ENCODE measurements around the gene CDADC1.

Gene CDADC1

DNA sequence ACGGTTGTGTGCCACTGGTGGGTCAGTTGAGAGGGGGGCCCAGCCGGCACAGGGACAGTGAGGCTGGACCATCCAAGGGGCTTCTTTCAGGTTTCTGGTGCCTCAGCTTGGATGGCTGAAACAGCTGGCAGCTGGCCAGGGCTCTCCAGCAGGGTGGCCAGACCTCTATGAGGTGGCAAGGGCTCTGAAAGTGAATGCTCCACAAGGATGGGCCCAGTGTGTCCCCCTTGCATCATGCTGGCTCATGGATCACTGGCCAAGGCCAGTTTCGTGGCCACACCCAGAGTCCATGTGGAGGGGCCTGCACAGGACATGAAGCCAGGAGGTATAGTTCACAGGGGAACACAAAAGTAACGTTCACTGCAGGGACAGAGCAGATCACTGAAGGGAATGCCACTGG is 49.6 kb downstream of the CDADC1 start:
- DNase-seq = no peak

DNA sequence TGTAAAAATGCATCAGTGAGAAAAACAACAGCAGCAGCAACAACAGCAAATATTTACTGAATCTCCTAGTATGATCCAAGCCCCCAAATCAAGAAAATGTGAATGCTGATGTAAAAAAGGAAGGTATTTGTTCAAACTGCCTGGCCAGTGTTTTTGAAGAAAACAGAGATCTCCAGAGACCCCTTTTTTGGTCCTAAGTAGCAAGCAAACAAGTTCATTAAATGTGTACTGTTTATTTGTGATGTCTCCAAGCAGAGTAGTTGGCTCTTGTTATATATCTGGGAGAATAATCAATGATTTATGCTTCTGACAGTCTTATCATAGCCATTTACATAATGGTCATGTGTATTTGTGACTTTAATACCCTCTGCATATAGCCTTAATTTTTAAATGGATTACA is 50.7 kb downstream of the CDADC1 start:
- DNase-seq = no peak

DNA sequence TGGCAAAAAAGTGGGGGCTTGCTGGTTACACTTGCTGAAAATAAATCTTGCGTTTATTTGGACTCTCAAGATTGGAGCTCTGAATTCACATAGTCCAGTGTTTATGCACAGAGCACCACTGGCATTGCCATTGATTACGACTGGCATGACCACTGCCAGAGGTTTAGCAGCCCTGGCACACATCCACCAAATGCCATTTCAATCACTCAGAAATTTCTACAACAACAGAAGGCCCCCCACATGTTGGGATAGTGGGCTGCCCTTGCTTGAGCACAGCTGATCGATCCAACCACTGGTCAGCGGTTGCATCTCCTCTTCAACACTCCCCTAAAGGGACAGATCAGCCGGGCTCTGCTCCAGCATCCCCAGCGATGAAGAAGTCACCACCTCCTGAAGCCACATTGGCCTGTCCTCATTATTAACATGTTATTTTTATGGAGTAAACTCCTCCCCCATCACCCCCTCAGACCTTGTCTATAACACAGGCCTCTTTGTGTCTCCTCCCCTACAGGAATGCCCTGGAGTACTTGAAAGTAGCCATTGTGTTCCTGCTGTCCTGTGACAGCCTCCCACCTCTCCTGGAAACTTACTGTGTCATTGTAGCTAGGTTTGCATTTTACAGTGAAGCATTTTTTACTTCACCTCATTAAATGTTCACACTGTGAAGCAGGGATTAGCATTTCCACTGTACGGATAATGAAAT is 51.3 kb downstream of the CDADC1 start:
- no peak for DNase-seq

DNA sequence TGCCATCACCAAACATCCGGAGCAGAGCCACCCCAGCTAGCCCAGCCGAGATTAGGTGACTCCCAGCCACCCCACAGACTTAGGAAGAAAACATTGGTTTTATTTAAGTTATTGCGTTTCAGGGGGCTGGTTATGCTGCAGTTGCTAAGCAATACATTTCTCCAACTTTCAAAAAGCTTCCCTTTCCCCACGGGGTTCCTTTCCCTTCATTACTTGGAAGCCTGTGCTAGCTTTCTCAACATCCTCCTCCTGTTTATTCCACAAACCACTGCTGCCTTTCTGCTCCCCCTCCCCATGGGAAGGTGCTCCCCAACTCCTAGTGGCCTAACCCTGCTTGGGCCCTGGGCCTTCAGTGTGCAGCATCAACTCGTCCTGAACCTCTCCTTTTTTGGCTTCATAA is 52.6 kb downstream of the CDADC1 start:
- no peak for DNase-seq

DNA sequence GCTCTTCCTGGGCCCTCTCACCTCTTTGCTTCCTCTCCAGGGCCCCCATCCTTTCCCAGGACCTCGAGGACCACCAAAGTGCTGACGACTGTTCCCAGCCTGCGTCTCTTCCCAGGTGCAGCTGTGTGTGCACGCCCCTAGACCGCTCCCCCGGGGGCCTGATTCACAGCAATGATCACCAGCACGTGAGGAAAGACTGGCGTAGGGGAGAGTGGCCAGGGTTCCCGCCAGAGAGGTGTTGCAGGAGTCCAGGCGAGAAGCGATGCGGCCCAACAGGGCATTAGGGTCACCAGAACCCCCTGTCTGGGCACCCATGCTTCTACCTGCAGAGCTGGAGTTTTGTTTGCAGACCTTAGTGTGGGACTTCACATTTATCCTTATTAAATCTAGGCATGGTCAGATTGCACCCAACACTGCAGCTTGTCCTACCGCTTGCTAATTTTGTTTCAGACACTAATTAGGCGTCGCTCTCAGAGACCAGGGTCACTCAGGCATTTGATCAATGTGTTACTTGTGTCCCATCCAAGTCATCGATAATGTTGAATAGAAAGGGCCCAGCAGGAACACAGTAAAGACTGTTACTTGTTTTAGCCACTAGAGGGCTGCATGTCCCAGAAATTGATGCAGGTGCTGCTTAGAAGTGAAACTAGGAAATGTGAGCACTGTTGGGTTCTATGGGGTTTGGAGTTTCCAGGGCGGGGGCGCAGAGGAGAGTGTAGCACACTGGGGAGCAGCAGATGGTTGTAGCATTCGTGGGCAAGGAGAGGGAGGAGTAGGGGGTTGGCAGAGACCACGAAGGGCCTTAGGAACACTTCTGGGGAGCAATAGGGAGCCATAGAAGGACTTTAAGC is 53.2 kb downstream of the CDADC1 start:
- DNase-seq = peak; percentile 18

DNA sequence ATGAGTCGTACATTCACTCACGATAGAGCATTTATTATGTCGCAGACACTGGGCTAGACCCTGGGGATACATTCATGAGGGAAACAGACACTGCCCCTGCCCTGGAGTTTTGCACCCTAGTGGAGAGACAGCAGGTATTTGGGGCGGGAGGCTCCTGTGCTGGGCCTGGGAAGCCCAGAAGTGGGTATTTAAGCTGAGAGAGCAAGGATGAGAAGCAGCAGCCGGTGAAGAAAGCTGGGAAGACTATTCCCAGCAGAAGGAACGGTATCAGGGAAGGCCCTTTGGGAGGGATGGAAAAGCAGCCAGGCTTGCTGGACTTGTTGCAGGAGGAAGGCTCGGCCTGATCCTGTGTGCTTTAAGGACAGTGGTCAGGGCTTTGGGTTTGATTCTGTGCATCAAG is 54.5 kb downstream of the CDADC1 start:
- no peak for DNase-seq

DNA sequence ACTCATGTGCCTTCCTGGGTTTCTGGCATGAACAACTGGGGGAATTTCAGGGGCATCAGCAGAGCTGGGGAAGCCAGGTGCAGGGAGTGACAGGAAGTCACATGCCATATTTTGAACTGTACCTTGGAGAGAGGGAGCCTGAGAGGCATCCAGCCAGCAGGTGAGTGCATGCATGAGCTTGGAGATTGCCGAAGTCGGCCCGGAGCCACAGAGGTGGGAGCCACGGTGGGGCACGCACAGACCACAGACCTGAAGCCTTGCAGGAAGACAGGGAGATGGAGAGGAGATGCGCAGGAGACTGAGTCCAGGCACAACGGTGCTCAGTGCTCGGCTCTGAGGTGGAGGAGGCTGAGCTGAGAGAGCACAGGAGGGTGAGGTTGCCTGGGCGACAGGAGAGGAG is 55.1 kb downstream of the CDADC1 start:
- DNase-seq = no peak

DNA sequence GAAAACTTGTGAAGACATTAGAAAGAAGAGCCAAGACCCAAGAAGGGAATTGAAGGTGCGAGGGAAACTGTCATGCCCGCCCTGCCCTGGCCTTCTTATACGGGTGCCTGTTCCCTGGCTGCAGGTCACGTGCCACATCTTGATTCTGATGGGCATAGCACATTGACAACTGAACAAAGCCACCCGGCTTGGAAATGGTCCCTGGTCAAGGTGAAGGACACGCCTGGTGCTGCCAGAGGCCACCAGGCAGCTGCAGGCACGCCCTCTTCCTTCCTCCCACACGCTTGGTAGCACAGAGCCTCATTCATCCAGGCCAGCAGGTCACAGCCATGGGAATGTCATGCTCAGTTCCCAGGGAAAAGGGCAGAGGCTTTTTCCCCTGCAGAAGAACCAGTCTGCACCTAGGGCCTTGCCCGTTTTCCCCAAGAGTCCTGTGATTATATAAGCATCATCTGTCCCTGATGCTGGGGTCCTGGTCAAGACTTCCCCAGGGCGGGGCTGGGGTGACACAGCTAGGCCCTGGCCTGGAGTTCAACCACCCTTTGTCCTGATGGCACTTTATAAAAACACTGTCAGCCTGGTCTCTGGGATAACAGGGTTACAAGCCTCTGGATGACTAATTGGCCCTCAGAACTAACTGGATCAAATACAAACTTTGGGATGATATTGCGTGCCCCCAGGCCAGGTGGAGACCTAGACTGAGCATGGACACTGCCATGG is 56.0 kb downstream of the CDADC1 start:
- no peak for DNase-seq

DNA sequence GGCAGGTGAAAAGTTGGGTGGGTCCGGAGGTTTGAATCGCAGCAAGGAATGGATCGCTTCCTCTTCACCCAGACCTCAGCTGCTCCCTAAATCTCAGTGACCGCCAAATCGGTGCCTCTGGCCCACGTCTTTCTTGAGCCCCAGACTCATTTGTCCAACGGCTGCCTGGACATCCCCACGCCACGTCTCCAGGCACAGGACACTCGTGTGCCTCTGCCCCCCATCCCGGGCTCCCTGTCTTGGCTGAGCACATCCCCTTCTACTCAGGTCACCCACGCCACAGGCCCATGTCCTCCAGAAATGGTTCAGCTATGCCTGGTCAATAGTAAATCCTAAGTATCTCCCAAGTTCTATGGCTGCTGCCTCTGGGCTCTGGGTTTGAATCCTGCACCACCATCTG is 56.6 kb downstream of the CDADC1 start:
- DNase-seq = no peak

DNA sequence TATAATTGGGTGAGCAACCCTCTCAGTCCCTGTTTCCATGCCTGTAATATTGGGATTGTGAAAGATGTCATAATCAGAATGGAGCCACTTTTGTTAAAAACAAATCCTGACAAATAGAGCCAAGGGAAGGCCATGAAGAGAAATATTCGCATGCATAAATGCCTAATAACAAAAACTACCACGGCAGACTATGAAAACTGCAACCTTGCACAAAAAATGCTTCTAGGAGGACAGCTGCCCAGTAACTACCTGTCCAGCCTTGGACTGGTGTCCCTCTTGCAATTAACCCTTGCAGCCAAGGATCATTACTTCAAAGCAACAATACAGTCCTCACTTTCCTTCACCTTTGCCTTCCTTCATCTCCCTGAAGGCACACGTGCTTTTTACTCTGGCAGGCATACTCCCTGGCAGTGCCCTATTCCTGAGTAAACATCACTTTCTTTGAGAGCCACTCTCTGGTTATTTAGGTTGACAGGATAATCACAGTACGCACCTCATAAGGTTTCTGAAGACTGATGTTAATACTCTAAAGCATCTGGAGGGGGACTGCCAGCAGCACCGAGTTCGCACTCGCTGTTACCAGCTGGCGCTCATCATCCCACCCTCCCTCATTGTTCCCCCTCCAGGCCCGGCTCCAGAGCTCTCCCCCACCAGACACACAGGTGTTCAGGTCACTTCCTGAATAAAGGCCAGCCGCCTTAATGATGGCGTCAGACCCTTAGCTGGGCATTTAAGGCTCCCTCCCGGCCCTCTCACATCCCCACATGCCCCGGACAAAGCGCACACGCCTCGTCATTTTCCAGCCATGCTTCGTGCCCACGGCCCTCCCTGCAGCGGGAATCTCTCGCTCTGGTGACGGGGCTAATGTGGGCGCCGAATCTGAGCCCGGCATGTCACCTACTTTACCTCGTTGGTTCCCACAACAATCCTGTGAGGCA is 57.3 kb downstream of the CDADC1 start:
- DNase-seq = no peak

DNA sequence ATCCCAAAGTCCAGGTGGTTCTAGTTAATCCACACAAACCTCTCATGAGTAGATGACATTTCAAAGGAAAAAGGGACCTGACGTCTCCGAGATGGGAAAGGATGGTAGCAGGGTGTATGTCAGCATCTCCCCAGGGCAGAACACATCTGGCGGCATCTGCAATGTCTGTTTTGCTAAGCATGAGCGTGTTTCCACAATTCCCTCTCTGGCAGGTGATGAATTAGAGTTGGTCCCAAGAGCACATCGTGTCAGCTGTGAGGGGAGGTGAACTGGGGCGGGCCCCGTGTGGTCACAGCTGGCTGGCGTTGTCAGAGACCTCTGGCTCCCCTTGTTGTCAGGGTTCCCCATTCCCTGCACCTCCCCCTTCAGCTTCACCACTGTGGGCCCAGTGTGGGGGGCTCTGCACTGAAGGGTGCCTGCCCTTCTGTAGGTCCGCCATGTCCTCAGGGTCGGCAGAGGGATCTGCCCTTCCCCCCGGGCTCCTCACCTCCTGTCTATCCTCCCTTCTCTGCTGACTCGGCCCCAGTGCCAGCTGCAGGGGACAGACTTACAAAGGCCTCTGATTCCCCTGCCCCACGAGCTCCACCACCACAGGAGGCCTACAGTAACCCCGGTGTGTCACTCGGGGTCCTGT is 58.2 kb downstream of the CDADC1 start:
- DNase-seq = no peak

DNA sequence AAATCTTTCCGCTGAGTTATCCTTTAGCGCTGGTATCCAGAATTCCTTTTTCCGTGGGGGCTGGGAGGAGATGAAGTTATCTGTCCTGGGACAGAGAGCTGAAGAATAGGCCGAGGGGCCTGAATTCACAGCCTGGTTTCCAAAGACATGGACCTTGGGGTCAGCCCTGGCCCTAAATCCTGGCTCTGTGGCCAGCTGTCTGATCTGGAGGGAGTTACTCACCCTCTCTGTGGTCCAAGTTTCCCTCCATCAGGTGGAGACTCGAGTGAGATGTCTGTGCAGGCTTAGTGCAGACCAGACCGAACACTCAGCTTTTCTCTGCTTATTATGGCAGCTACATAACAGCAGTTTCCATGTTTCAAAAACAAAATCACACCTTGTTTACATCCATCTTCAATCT is 59.6 kb downstream of the CDADC1 start:
- DNase-seq = no peak

DNA sequence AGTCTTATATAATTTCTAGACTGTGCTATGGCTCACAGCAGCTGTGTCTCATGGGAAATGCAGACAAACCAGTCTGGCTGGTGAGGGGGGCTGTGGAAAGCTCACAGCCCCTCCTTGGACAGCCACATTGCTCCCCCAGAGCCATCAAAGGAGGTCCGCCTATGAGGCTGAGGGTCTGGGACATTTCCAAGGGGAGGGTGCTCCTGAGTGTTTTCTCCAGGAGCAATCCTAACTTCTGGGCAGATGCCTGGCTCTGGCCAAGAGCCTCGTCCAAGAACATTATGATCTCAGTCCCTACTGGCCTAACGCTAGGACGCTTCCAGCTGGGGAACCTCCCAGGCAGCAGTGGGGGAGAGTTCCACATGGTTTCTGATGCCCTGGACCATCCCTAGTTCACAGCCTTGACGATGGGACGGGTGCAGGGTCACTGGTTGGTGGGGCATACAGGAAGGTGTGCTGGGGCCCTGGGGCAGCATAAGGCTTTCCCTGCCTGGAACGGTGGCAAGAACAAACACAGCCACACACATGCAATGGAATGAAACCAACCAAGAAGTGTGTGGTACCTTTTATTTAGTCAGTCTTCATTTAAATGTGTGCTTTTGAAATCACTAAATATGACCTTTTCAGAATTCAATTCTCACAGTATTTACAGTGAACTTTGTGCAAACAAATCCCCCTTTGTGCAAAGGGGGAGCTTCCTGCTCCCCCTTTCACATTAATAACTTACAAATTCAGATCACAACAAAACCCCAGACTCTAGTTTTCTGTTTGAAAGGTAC is 60.6 kb downstream of the CDADC1 start:
- DNase-seq = no peak

DNA sequence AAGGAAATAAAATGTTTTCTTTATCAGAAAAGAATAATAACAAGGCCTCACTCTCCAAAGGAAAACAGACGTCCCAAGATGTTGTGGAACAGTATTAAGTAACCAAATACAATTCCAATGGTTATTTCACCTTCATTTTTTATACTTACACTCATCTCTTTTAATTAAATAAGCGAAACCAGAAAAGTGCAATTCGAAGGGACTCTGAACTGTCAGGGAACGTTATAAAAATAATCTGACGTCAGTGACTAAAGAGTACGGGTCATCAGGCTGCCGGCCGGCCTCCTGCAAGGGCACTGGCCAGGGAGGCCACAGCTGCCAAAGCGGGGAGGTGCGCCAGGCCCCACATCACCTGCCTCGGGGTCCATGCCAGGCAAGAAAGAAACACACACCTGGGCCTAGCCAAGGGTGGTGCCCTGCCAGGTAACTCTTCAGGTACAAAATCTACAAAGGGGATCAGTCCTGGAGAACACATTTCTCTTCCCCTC is 61.2 kb downstream of the CDADC1 start:
- no peak for DNase-seq

DNA sequence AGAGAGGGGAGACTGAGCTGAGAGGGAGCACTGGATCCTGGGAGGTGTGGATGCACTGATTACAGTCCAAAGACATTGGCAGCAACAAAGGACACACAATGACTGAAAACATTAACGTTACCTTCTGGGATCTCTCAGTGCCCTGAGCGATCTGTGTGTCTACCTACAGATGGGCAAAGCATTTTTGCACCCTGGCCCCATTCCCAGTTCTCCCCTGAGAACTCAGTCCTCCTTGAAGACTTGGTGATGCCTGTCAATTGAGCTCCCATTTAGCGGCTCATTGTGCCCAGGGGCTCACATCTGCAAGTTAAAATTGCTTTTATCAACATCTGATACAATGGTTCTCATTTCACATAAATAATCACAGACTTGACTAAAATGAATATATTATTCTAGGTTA is 62.5 kb downstream of the CDADC1 start:
- DNase-seq = no peak

DNA sequence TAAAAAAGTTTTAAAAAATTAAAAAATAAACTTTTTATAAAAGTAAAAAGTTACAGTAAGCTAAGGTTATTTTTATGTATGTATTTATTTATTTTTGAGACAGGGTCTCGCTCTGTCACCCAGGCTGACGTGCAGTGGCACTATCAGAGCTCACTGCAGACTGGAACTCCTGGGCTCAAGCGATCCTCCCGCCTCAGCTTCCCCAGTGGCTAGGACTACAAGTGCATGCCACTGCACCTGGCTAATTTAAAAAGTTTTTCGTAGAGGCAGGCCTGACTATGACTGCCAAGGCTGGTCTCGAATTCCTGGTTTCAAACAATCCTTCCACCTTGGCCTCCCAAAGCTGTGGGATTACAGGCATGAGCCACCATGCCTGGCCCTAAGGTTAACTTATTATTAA is 64.1 kb downstream of the CDADC1 start:
- DNase-seq = no peak

DNA sequence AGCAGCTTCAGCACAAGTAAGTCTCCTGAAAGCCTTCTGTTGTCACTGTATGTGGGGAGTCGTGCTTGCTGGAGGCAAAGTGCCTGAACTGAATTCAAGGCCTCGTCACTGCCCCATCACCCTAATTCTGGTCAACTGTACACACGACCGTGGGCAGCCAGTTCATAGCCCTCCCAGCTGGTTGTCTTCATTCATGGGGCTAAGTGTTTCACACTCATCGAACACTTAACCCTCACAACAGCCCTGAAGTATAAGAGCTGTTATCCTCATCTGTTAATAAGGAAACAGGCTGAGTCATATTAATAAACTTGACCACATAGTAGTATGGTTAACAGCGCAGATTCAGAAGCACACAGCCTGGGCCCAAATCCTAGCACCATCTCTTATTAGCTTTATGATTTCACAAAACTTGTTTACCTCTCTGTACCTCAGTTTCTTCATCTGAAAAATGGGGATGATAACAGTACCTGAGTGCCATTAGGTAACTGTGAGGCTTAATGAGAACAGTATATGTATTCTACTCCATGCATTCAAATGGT is 66.7 kb downstream of the CDADC1 start:
- DNase-seq = no peak

DNA sequence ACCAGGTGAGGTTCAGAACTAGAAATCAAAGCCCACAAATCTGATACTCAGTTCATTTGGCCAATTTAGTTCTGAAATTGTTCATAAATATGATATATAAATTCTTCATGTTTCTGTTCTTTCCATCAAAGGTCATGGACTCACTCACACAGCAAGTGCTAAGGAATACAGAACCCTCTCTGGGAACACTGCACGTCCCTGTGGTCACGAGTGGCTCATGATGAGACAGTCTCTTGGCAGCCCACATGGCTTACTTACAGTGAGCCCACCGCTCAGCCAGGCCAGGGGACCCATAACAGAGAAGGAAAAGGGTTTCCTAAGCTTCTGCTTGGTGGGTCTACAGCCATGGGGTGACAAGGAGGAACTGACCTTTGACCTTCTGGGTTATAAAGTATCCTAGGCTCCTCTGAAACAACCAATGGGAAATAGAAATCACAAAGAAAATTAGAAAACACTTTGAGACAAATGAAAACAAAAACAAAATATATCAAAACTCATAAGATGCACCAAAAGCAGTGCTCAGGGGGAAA is 67.4 kb downstream of the CDADC1 start:
- no peak for DNase-seq

DNA sequence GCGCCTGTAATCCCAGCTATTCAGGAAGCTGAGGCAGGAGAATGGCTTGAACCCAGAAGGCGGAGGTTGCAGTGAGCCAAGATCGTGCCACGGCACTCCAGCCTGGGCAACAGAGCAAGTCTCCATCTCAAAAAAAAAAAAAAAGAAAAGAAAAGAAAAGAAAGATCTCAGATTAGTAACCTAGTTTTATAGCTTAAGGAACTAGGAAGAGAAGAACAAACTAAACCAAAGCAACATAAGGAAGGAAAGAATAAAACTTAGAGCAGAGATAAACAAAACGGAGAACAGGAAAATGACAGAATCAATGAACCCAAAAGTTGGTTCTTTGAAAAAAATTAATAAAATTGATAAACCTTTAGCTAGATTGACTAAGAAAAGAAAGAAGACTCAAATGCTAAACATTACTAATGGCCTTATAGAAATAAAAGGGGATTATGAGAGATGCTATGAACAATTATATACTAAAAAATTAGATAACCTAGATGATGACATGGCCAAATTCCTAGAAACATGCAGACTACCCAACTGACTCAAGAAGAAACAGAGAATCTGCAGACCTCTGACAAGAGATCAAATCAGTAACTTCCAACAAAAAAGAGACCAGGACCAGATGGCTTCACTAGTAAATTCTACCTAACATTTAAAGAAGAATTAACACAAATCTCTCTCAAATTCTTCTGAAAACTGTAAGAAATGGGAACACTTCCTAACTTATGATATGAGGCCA is 68.2 kb downstream of the CDADC1 start:
- no peak for DNase-seq

DNA sequence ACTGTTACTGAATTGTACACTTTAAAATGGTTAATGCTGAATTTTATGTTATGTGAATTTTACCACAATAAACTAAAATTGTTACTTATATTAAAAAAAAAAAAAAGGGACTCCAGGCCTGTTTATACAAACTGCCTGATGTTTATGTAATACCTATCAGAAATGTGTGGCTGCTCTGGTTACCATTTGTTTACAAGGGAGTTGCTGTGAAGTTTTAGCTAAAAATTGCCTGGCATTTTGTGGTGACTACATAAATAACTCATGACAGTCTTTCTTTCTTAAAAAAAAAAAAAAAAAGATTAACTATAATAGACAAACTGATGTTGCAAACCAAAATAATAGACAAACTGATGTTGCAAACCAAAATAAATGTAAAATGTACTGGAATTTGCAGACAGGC is 71.8 kb downstream of the CDADC1 start:
- no peak for DNase-seq

All from T1000 (cell line).